Measurements from ENCODE around the gene PUM1. TPM values are rescaled to one million over a fixed set of nuclear protein-coding genes. Genes with fewer than 3 reads are reported as not detected.
"Not testable (repeated sequence)": the region's sequence is repeated elsewhere in the genome, so short reads cannot be mapped to it uniquely, and the experiment has no call there.

Gene PUM1
- total RNA-seq, 2 experiments from 2014 or later, result 77.8 to 80.5 TPM

DNA sequence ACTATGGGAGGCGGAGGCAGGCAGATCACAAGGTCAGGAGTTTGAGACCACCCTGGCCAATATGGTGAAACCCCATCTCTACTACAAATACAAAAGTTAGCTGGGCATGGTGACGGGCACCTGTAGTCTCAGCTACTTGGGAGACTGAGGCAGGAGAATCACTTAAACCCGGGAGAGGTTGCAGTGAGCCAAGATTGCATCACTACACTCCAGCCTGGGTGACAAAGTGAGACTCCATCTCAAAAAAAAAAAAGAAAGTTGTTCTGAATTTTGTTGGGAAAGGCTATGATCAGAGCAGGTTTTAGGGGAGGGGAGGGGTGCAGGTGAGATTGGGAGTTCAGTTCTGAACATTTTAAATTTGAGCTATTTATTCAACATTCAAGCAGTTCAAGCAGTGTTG lies 22.6 kb upstream of the PUM1 start:
- H3K36me3 Mint-ChIP-seq; POLR2A ChIA-PET; H3K9me3 Mint-ChIP-seq; H3K4me1 Mint-ChIP-seq (ENCODE audit: low read depth); H3K27ac Mint-ChIP-seq; DNase-seq; intact Hi-C loops (cut with micrococcal nuclease); H3K27me3 Mint-ChIP-seq; H3K4me3 Mint-ChIP-seq: not testable (repeated sequence)
- CTCF ChIA-PET, result interaction anchor here (0.8 kb wide), 1 partner anchor 93 kb away, joined by 3 read pairs; no protein-coding TSS in a partner anchor

DNA sequence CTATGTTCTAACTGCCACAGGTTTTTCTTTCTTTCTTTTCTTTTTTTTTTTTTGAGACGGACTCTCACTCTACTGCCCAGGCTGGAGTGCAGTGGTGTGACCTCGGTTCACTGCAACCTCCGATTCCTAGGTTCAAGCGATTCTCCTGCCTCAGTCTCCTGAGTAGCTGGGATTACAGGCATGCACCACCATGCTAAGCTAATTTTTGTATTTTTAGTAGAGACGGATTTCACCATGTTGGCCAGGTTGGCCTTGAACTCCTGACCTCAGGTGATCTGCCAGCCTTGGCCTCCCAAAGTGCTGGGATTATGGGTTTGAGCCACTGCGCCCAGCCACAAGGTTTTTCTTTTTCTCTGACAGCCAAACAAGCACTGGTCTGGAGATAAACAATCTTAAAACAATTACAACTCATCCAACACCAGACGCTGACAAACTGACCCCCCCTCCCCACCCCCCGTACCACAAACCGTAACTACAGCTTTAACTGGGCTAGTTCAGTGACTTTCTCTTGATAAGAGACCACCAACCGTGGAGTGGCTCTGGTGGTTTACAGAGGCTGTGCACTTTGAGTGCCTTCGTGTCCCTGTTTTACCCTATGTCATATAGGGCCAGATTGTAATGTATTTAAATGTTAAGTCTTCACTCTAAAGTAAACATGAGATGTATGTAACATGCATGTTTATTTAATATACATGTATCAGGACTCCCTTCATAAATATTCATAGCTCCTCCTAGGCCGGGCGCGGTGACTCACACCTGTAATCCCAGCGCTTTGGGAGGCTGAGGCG lies 19.5 kb upstream of the PUM1 start:
- Mint-ChIP-seq H3K4me3 (no peak overlapping the region), H3K36me3 (no peaks in the 10 kb centered on the region), H3K4me1 (ENCODE audit: low read depth) (no peaks in the 10 kb centered on the region), H3K27me3 (no peaks in the 10 kb centered on the region), H3K27ac (no peak overlapping the region), H3K9me3 (no peaks in the 10 kb centered on the region)
- ChIA-PET CTCF (no interaction called here), POLR2A (no interaction called here)
- no peak for DNase-seq
- intact Hi-C loops (cut with micrococcal nuclease), result no loop called here

- no peak overlapping the region for H3K27ac Mint-ChIP-seq
- H3K36me3 Mint-ChIP-seq, result no peaks in the 10 kb centered on the region
- H3K4me1 Mint-ChIP-seq (ENCODE audit: low read depth), result no peaks in the 10 kb centered on the region
- no peaks in the 10 kb centered on the region for H3K9me3 Mint-ChIP-seq
- intact Hi-C loops (cut with micrococcal nuclease), result no loop called here
- H3K4me3 Mint-ChIP-seq, result no peak overlapping the region
- no peak for DNase-seq
- POLR2A ChIA-PET, result no interaction called here
- no peaks in the 10 kb centered on the region for H3K27me3 Mint-ChIP-seq
- CTCF ChIA-PET, result no interaction called here
Measured at GRCh38 chr1:31082385-31082784, 16.9 kb upstream of the PUM1 start.

DNA sequence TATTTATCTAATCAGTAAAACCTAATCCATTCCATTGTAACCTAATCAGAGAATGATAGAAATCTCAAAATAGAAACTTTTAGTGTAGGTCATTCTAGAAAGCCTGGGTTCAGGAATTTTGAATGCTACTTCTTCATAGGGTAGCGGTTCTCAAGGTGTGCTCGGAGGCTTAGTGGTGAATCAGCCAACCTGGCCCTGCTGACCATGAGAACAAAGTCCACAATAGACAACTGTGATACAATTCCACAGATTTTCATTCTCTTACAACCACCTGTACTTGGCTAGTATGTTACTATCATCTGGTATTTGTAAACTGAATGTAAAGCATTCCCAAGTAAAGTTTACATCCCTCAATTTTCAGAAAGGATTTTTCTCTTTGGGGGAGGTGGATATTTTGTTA lies 7.5 kb upstream of the PUM1 start:
- Mint-ChIP-seq H3K4me1 (ENCODE audit: low read depth) (no peaks in the 10 kb centered on the region), H3K9me3 (no peaks in the 10 kb centered on the region), H3K27ac (no peak overlapping the region), H3K27me3 (no peaks in the 10 kb centered on the region), H3K36me3 (no peaks in the 10 kb centered on the region), H3K4me3 (no peak overlapping the region)
- CTCF ChIA-PET, result no interaction called here
- POLR2A ChIA-PET, result no interaction called here
- no peak for DNase-seq
- intact Hi-C loops (cut with micrococcal nuclease), result no loop called here

- Mint-ChIP-seq H3K27ac (no peak overlapping the region), H3K4me1 (ENCODE audit: low read depth) (no peaks in the 10 kb centered on the region)
Measured at GRCh38 chr1:31072304-31072746, 6.8 kb upstream of the PUM1 start.

GRCh38 chr1:31069392-31069791 lies 3.9 kb upstream of the PUM1 start:
- CTCF ChIA-PET, result no interaction called here
- Mint-ChIP-seq H3K27ac (no peak overlapping the region), H3K9me3 (no peaks in the 10 kb centered on the region), H3K36me3 (peaks cover 8% of the 10 kb centered on the region), H3K4me1 (ENCODE audit: low read depth) (no peaks in the 10 kb centered on the region), H3K4me3 (no peak overlapping the region), H3K27me3 (peaks cover 2% of the 10 kb centered on the region)
- DNase-seq, result no peak
- intact Hi-C loops (cut with micrococcal nuclease), result no loop called here
- POLR2A ChIA-PET, result no interaction called here

More at GRCh38 chr1:31072304-31072746, 6.8 kb upstream of the PUM1 start:
- Mint-ChIP-seq H3K36me3 (no peaks in the 10 kb centered on the region), H3K4me3 (no peak overlapping the region), H3K9me3 (no peaks in the 10 kb centered on the region), H3K27me3 (no peaks in the 10 kb centered on the region)
- no peak for DNase-seq
- intact Hi-C loops (cut with micrococcal nuclease), result no loop called here
- POLR2A ChIA-PET, result no interaction called here
- CTCF ChIA-PET, result no interaction called here

- Mint-ChIP-seq H3K4me3 (peak overlapping the region; percentile 98), H3K27ac (peak overlapping the region; percentile 100), H3K9me3 (no peaks in the 10 kb centered on the region)
Measured at GRCh38 chr1:31064718-31065309, 703 bp downstream of the PUM1 start.

DNA sequence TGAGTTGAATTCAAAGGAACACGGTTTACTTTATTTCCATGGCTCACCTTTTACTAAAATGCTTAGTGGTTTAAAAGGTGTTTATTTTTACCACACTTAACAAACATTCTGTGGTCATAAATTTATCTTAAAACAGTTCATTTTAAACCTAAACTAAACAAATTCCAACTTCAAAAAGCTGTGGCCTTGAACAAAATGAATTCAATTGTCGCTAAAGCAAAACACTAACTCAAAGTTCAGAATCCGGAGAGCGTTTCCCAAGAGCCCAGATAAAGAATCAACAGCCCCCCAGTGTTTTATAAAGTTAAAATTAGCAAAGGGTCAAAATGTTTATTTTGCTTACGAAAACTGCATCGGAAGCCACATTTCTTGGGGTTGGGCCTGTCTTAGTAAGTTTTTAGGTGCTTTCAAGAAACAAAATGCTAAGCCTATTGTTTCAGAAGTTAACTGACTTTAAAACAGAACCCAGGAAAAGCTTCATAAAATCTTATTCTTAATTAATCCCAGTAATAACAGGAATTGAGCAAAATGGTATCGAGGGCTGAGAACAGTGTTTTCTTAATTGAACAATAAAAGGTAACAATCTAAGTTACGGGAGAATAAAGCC lies 1.3 kb downstream of the PUM1 start:
- Mint-ChIP-seq H3K4me1 (ENCODE audit: low read depth) (peaks cover 30% of the 10 kb centered on the region), H3K36me3 (peaks cover 18% of the 10 kb centered on the region), H3K9me3 (no peaks in the 10 kb centered on the region), H3K27me3 (peaks cover 2% of the 10 kb centered on the region), H3K27ac (peak overlapping the region; percentile 100), H3K4me3 (peak overlapping the region; percentile 98)
- no peak for DNase-seq
- ChIA-PET CTCF (interaction anchor here (0.7 to 1.2 kb wide), 2 partner anchors 23 to 54 kb away, joined by 3 read pairs; no protein-coding TSS in a partner anchor), POLR2A (interaction anchor here (2.2 kb wide), 2 partner anchors 9 to 54 kb away, joined by 6 to 13 read pairs; no protein-coding TSS in a partner anchor)
- intact Hi-C loops (cut with micrococcal nuclease), result loop anchor here (2.0 kb wide), 2 partner anchors 233 to 345 kb away; partner anchors contain the start of genes SNRNP40 and ZCCHC17

More at GRCh38 chr1:31064718-31065309, 703 bp downstream of the PUM1 start:
- ChIA-PET CTCF (interaction anchor here (0.7 to 1.2 kb wide), 2 partner anchors 54 to 68 kb away, joined by 3 read pairs; no protein-coding TSS in a partner anchor), POLR2A (interaction anchor here (0.6 to 2.2 kb wide), 4 partner anchors 9 to 55 kb away, joined by 3 to 13 read pairs (median 5); no protein-coding TSS in a partner anchor)
- peaks cover 24% of the 10 kb centered on the region for H3K4me1 Mint-ChIP-seq (ENCODE audit: low read depth)
- intact Hi-C loops (cut with micrococcal nuclease), result loop anchor here (1.0 to 2.0 kb wide), 4 partner anchors 11 to 346 kb away; partner anchors contain the start of genes SNRNP40 and ZCCHC17
- peaks cover 2% of the 10 kb centered on the region for H3K27me3 Mint-ChIP-seq
- peaks cover 14% of the 10 kb centered on the region for H3K36me3 Mint-ChIP-seq
- DNase-seq, result no peak

- DNase-seq, result no peak
- Mint-ChIP-seq H3K27me3 (peaks cover 2% of the 10 kb centered on the region), H3K4me3 (peak overlapping the region; percentile 98), H3K27ac (peak overlapping the region; percentile 100), H3K9me3 (no peaks in the 10 kb centered on the region), H3K4me1 (ENCODE audit: low read depth) (peaks cover 36% of the 10 kb centered on the region), H3K36me3 (peaks cover 24% of the 10 kb centered on the region)
- POLR2A ChIA-PET, result interaction anchor here (2.2 kb wide), 2 partner anchors 8 to 54 kb away, joined by 6 to 13 read pairs; no protein-coding TSS in a partner anchor
- CTCF ChIA-PET, result interaction anchor here (0.7 to 1.2 kb wide), 2 partner anchors 22 to 53 kb away, joined by 3 read pairs; no protein-coding TSS in a partner anchor
- intact Hi-C loops (cut with micrococcal nuclease), result loop anchor here (2.0 kb wide), 2 partner anchors 233 to 345 kb away; partner anchors contain the start of genes SNRNP40 and ZCCHC17
Measured at GRCh38 chr1:31063631-31064030, 1.9 kb downstream of the PUM1 start.

DNA sequence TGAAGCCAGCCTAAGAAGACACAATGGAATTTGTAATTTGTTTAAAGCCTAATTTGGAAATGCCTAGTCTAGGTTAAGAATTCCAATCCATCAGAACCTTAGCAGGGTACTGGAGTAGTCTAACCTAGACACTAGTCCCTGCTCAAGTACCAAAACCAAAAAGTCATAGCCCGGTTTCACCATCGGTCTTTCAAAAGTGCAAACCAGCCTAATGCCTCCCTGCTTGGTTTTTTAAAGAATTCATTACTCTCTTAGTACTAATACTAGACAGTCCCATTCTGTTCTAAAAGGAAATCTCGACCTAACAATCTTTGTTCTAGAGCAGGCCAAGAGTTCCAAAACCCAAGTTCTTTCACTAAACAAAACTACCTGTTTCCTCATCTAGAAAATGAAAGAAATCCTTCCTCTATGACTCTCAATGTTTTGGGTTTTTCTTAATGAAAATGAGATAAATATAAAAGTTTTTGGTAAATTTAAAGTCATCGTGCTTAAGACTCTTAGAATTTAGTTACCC lies 2.6 kb downstream of the PUM1 start:
- intact Hi-C loops (cut with micrococcal nuclease), result no loop called here
- peaks cover 31% of the 10 kb centered on the region for H3K36me3 Mint-ChIP-seq
- H3K4me3 Mint-ChIP-seq, result peak overlapping the region; percentile 98
- H3K27ac Mint-ChIP-seq, result peak overlapping the region; percentile 100
- DNase-seq, result no peak
- H3K4me1 Mint-ChIP-seq (ENCODE audit: low read depth), result peaks cover 43% of the 10 kb centered on the region
- peaks cover 2% of the 10 kb centered on the region for H3K27me3 Mint-ChIP-seq
- no peaks in the 10 kb centered on the region for H3K9me3 Mint-ChIP-seq
- ChIA-PET POLR2A (interaction anchor here (2.2 kb wide), 1 partner anchor 53 kb away, joined by 13 read pairs; no protein-coding TSS in a partner anchor), CTCF (no interaction called here)

DNA sequence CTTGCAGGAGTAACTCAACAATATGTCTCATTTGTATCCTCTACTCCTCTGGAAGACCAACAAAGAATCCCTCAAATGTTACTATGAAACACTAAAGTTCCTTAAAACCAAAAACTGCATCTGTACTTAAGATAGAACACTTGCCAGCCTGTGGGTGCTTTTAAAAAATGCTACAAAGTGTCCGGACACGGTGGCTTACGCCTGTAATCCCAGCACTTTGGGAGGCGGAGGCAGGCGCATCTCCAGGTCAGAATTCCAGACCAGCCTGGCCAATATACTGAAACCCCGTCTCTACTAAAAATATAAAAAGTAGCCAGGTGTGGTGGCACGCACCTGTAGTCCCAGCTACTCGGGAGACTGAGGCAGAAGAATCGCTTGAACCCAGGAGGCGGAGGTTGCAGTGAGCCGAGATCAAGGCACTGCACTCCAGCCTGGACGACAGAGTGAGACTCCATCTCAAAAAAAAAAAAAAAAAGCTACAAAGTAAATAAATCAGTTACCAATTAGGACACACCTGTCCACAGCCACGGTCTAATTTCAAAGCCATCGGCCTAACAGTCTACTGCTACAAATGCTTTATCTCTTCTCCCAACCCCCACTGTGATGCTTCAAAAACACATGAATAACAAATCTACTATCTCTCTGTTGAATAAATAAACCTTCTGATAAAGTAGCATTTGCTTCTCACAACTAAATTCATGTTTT lies 3.2 kb downstream of the PUM1 start:
- peaks cover 47% of the 10 kb centered on the region for H3K4me1 Mint-ChIP-seq (ENCODE audit: low read depth)
- CTCF ChIA-PET, result interaction anchor here (0.5 to 0.6 kb wide), 2 partner anchors 121 to 205 kb away, joined by 3 to 4 read pairs; no protein-coding TSS in a partner anchor
- not testable (repeated sequence) for H3K9me3 Mint-ChIP-seq

More for the DNA sequence above, 3.2 kb downstream of the PUM1 start:
- Mint-ChIP-seq H3K27ac (peak overlapping the region; percentile 100), H3K4me3 (peak overlapping the region; percentile 98), H3K36me3 (peaks cover 35% of the 10 kb centered on the region)
- intact Hi-C loops (cut with micrococcal nuclease); H3K27me3 Mint-ChIP-seq; DNase-seq: not testable (repeated sequence)
- POLR2A ChIA-PET, result interaction anchor here (0.8 kb wide), 1 partner anchor 53 kb away, joined by 4 read pairs; no protein-coding TSS in a partner anchor

Measured in activated CD4-positive, alpha-beta memory T cell treated with anti-CD3 and anti-CD28 coated beads for 36 hours (primary cell).